Fibroblast of the aortic adventitia (primary cell): ENCODE measurements around the gene ELF1. TPM values are rescaled to one million over a fixed set of nuclear protein-coding genes. Genes with fewer than 3 reads are reported as not detected.

Experiments used
- DNase-seq: peaks from one replicate; pipeline ENCODE4 v3.0.0-alpha.2; 2010; ENCODE audit warnings: low read depth
- H3K4me3 ChIP-seq: 2 replicates; pipeline ENCODE4 v1.5.1; 2011; ENCODE audit warnings: low read depth, mild to moderate bottlenecking, control low read depth, low read length, moderate library complexity
- total RNA-seq: library from RNA; depleted of rRNA; stranded (reverse); fragments of >200 nt; gene quantifications from 2 replicates; pipeline ENCODE4 v1.2.3, GENCODE V29; 2012; ENCODE audit warnings: low replicate concordance
- TF ChIP-seq, protein P1 (sequence below): IDR thresholded peaks from 2 replicates; pipeline ENCODE4 v1.5.1; 2011; ENCODE audit warnings: mild to moderate bottlenecking, low read length, control low read depth, inconsistent platforms; ENCODE audit not compliant: insufficient read depth

ELF1 gene
- 47.0 and 51.0 TPM in 2 replicates for total RNA-seq

DNA sequence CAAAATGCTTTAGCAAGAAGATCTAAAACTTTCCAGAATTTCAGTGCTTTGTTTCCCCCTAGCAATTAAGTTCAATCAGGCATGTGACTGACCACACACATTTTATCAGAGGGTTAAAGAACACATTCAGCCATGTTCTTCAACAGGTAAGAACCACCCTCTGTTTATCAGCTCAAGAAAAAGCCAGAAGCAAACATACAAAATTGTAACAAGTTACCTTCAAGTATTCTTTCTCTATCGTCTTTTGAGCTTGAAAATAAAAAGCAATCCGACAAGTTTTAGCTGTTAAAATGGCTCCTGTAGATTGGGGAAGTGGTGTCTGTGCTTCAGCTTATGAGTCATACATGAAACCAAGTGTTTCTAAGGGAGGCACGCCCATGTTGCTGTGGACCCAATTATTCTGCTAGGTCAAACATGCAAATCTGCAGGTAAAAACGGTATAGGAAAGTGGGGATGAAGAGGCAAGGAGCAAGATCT lies at the start of gene ELF1:
ELF1 (minus strand) TSS at position 306 of the 477 bp plus-strand sequence. CDS start 37,262 bp downstream, outside the sequence.
- peak within 1 kb of the TSS; percentile 58 for H3K4me3 ChIP-seq
- DNase-seq: peak; percentile 73
- TF ChIP-seq, protein P1, sequence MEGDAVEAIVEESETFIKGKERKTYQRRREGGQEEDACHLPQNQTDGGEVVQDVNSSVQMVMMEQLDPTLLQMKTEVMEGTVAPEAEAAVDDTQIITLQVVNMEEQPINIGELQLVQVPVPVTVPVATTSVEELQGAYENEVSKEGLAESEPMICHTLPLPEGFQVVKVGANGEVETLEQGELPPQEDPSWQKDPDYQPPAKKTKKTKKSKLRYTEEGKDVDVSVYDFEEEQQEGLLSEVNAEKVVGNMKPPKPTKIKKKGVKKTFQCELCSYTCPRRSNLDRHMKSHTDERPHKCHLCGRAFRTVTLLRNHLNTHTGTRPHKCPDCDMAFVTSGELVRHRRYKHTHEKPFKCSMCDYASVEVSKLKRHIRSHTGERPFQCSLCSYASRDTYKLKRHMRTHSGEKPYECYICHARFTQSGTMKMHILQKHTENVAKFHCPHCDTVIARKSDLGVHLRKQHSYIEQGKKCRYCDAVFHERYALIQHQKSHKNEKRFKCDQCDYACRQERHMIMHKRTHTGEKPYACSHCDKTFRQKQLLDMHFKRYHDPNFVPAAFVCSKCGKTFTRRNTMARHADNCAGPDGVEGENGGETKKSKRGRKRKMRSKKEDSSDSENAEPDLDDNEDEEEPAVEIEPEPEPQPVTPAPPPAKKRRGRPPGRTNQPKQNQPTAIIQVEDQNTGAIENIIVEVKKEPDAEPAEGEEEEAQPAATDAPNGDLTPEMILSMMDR: no peak

DNA sequence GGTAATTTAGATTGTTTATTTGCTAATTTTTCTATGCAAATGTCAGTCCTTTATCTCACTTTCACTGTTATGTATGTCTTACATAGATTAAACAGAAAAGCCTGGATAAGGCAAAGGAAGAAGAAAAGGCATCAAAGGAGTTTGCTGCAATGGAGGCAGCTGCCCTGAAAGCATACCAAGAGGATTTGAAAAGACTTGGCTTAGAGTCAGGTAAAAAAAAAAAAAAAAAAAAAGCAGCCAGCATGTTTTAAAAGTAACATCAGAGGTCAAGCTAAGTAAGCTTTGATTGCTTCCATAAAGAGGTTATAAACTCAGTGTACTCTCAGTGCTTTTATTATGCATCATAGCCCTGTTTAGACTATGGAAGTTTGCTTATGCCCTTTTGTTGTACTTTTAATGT lies 46.0 kb upstream of the ELF1 start:
- TF ChIP-seq, protein P1: no peak

DNA sequence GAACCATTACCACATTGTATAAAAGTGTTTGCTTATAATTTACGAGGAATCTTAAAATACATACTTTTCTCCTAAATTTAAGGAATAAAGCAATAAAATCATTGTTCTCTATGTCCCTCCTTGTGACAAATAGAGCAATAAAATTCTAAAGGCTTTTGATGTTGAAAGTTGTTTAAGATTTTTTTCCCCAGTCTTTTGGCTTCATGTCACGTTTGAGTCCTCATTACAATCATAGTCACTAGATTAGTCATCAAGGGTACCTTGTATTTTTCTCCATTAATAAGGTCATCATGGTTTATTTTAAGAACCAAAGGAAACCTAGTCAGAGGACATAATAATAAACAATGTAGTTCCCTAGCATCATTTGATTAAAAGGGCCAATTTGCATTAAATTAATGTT lies 45.4 kb upstream of the ELF1 start:
- TF ChIP-seq, protein P1: no peak
- peak; percentile 79 for DNase-seq

More for the DNA sequence above, 46.0 kb upstream of the ELF1 start:
- peak; percentile 83 for DNase-seq
- H3K4me3 ChIP-seq: no peak overlapping the region

DNA sequence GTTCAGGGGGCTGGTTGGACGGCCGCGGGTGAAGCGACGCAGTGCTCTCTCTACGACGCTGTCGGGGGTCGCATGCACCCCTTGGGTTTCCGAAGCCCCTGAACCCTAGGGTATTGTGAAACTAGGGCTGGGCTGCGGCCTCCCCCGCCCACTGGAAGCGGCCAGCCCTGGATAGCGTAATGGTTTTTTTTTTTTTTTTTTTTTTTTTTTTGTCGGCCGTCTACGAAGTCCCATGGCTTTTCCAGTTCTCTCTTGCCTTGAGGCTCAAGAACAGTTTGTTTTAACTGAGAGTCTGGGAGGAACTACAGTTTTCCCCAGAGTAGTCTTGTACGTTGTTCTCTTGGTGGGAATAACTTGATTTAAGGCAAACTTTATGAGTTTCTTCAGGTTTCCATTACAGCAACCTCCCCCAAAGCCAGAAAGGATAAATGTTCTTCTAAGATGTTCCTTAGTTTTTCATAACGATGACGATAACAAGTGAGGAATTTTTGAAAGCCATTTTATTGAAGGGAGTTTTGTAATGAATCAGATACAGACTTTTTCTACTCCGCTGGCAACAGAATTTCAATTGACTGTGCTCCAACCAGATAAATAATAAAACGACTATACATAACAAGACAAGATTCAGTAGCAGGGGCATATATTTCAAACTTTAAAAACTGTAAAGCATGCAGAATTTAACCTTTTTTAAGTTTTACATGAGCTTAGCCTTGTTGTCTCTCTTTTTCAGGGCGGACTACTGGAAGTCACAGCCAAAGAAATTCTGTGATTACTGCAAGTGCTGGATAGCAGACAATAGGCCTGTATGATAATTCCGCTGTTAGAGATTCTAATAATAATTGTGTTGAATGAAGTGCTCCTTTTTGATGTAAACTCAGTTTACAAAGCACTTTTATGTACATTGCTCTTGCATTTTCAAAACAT lies 43.1 kb upstream of the ELF1 start:
- TF ChIP-seq, protein P1: no peak
- H3K4me3 ChIP-seq: peak overlapping the region; percentile 86
- peak; percentile 79 for DNase-seq

More for the DNA sequence above, 45.4 kb upstream of the ELF1 start:
- H3K4me3 ChIP-seq: no peak overlapping the region

DNA sequence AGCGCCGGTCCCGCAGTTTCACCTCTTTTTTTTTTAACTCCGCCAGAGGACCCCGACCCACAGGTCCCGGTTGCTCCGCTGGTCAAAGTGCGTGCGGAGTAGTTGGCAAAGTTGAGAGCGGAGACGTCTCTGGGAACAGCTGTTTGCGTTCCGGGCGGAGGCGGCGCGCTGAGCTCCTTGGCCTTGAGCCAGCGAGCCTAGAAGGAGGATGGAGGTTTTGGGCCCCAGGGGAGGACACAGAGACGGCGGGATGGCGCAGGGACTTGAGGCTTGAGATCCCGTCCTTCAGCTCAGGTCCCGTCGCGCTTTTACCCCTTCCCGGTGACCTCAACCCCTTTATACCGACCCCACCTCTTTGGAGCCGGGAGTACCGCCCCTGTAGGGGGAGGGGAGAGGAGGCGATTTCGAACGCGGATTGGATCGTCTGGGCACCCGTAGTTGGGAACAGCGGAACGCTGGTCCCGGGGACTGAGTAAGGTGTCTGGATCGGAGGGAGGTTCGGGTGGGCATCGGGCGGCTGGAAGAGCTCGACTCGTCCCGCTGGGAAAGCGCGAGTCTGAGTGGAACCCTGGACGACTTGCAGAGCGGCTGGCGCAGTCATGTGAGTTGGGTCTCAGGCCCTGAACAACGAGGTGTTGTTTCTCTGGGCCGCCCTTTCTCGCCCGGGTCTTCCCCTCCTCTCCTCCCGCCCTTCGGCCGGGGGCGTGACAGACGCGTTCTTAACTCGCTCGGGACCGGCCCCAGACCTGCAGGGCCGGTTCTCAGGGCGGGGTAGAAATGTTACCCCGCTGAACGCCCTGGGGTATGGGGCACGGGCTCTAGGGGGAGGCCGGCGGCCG lies 42.2 kb upstream of the ELF1 start, which contains the start of gene WBP4:
WBP4 (plus strand) TSS at position 435 of the 839 bp plus-strand sequence; CDS start at position 600, 165 bp downstream.
- TF ChIP-seq, protein P1: peak; percentile 28
- DNase-seq: peak; percentile 97
- H3K4me3 ChIP-seq: peak within 1 kb of the TSS; percentile 86

DNA sequence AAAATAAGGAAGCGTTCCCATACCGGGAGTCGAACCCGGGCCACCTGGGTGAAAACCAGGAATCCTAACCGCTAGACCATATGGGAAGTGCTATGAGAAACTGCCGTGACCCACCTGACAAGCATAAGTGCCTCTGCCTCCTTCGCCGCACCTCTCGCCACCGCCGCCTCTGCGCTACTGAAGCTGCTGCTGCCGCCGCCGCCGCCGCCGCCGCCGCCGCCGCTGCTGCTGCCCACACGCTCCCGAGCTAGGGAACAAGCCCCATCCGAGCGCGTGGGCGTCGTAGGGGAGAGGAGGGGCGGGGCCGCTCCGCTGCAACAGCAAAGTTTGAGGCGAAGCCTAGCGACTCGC lies 41.6 kb upstream of the ELF1 start:
- DNase-seq: no peak
- TF ChIP-seq, protein P1: no peak
- peak overlapping the region; percentile 86 for H3K4me3 ChIP-seq
